ENCODE measurements around the gene DNAJB5. TPM values are rescaled to one million over a fixed set of nuclear protein-coding genes. Genes with fewer than 3 reads are reported as not detected.
A peak's percentile ranks its signal among the peaks of the same experiment; 100 is the strongest.

DNAJB5 gene
- total and polyA plus RNA-seq, 9 of the 15 experiments (the other 6 are each of a cell fraction or from before 2014, with no cell fraction given), result 0.15 to 7.4 (median 3.7) TPM

DNA sequence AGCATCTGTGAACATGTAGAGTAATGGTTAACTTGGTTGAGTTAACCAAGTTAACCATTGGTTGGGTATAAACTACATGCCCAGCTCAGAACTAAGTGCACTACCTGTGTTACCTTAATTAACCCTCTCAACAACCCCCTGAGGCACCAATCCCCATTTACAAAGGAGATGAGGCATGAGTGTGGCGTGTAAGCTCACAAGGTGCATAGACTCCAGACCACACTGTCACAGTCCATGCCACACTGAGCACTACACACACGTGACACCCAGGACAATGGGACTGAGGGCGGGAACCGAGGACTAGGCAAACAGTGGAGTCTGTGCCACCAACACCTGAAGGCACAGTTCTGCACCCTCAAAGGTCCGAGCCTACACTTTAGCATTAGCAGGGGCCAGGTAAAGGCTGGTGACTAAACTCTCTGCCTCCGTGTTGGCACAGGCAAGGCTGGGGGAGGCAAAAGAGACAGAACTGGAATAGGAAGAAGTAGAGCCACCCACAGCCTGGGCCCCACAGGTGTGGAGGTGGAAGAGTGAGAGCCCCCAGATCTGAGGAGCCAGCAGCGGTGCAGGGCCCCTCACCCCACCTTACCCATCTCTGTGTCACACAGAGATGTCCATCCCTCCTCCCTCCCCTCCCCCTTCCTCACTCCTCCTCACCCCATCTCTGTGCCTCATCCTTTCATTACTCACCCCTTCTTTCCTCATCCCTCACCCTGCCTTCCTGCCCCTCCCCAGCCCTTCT, 2.2 kb upstream of the DNAJB5 start:
- 55% methylated on average over 4 of the region's 7 CpGs for WGBS (ENCODE audit: insufficient coverage, low coverage, missing lambda C conversion rate)
- H3K9me3 ChIP-seq (replicated peaks; ENCODE audit: control insufficient read depth, insufficient read depth, low read depth, low read length), result no peaks in the 10 kb centered on the region
- H2AFZ ChIP-seq (ENCODE audit: low read depth, low read length), result no peak overlapping the region
- H3K4me3 ChIP-seq, result no peak overlapping the region
- H4K20me1 ChIP-seq (replicated peaks; ENCODE audit: control insufficient read depth, insufficient read depth, low read length), result no peaks in the 10 kb centered on the region
- no peaks in the 10 kb centered on the region for H3K9me1 ChIP-seq (ENCODE audit: control insufficient read depth, insufficient read depth, low read length)
- H3K9ac ChIP-seq (ENCODE audit: insufficient read depth in 1 of 2, low read depth in 2 of 2, low read length in 2 of 2), result no peak overlapping the region
- in situ Hi-C loops (cut with MboI), result no loop called here
- DNase-seq (ENCODE audit: extremely low read depth in 1 of 4, low spot score in 3 of 4) (no peak), FAIRE-seq (no peak), ATAC-seq (no peak)
- BruUV-seq (replicated peaks), result no TSS peak
- no peak overlapping the region for H3K4me2 ChIP-seq (ENCODE audit: insufficient read depth, low read length)
- H3K27ac ChIP-seq (ENCODE audit: extremely low read depth, low read depth, low read length), result no peak overlapping the region
- H3K36me3 ChIP-seq (ENCODE audit: control insufficient read depth, insufficient read depth, low read length), result no peaks in the 10 kb centered on the region
- intact Hi-C loops (cut with micrococcal nuclease), result no loop called here
- H3K4me1 ChIP-seq (replicated peaks in 1 of 2; ENCODE audit: control insufficient read depth in 2 of 2, insufficient read depth in 2 of 2, low read length in 2 of 2), result peaks cover 13 to 27% of the 10 kb centered on the region in 2 experiments
- ChIA-PET POLR2A (no interaction called here), CTCF (ENCODE audit: low intra/inter-chr PET ratio) (no interaction called here)
- no peaks in the 10 kb centered on the region for H3K79me2 ChIP-seq (ENCODE audit: control insufficient read depth, insufficient read depth, low read length)
- peaks cover 0 to 10% of the 10 kb centered on the region in 2 experiments; a peak in 1 of 5 replicates for H3K27me3 ChIP-seq (ENCODE audit: control insufficient read depth in 2 of 2, insufficient read depth in 2 of 2, low read length in 2 of 2)
- no peak for TF ChIP-seq ZNF280A (IDR thresholded peaks at IDR 0.05; ENCODE audit: low read depth, partially characterized antibody)
- TF ChIP-seq ZNF778 (CRISPR knock-in tag; IDR thresholded peaks at IDR 0.05), result no peak
- no peak for TF ChIP-seq ZNF830 (CRISPR knock-in tag; IDR thresholded peaks at IDR 0.05)
- peak; percentile 83 for TF ChIP-seq HMBOX1 (IDR thresholded peaks at IDR 0.05)
